Panc1 (cell line): Measurements from ENCODE around the gene CST5.

ENCODE experiments used
- POLR2AphosphoS5 ChIP-seq: IDR thresholded peaks from 2 replicates; pipeline ENCODE4 v1.6.1; 2012; ENCODE audit warnings: mild to moderate bottlenecking, low read depth, low read length, moderate library complexity
- TF ChIP-seq, protein P1 (sequence below): fragments of 450-650 bp; IDR thresholded peaks from 2 replicates; pipeline ENCODE4 v1.5.1; 2017; ENCODE audit warnings: mild to moderate bottlenecking

DNA sequence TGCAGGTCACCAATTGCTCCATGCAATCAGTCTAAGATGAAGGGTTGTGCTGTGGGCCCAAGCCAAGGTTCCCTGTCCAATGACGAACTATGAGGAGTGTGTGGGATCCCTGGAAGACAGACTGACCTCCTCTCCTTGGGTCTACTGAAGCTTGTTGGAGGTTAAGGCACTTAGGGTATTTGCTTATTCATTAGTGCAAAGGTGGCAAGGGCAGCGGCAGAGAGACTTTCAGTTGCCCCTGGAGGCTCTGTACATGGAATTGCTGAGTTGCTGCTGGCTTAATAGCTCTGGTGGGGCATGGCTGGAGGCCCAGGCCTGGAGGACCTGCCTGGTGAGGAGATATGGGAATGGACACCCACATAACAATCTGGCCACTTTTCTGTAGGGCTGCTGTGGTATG is 29.8 kb upstream of the CST5 start:
- TF ChIP-seq, protein P1, sequence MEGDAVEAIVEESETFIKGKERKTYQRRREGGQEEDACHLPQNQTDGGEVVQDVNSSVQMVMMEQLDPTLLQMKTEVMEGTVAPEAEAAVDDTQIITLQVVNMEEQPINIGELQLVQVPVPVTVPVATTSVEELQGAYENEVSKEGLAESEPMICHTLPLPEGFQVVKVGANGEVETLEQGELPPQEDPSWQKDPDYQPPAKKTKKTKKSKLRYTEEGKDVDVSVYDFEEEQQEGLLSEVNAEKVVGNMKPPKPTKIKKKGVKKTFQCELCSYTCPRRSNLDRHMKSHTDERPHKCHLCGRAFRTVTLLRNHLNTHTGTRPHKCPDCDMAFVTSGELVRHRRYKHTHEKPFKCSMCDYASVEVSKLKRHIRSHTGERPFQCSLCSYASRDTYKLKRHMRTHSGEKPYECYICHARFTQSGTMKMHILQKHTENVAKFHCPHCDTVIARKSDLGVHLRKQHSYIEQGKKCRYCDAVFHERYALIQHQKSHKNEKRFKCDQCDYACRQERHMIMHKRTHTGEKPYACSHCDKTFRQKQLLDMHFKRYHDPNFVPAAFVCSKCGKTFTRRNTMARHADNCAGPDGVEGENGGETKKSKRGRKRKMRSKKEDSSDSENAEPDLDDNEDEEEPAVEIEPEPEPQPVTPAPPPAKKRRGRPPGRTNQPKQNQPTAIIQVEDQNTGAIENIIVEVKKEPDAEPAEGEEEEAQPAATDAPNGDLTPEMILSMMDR, result no peak
- TF ChIP-seq POLR2AphosphoS5, result no peak
